CD4-positive, alpha-beta T cell treated with Interleukin-4 for 1 hour (primary cell): ENCODE data around the gene HBZ.
"Not testable (repeated sequence)": the region's sequence is repeated elsewhere in the genome, so short reads cannot be mapped to it uniquely, and the experiment has no call there.

Experiments used
- DNase-seq, 2 donors: peaks; one replicate each; pipeline ENCODE4 v3.0.0-alpha.2; 2020 to 2022

HBZ gene

DNA sequence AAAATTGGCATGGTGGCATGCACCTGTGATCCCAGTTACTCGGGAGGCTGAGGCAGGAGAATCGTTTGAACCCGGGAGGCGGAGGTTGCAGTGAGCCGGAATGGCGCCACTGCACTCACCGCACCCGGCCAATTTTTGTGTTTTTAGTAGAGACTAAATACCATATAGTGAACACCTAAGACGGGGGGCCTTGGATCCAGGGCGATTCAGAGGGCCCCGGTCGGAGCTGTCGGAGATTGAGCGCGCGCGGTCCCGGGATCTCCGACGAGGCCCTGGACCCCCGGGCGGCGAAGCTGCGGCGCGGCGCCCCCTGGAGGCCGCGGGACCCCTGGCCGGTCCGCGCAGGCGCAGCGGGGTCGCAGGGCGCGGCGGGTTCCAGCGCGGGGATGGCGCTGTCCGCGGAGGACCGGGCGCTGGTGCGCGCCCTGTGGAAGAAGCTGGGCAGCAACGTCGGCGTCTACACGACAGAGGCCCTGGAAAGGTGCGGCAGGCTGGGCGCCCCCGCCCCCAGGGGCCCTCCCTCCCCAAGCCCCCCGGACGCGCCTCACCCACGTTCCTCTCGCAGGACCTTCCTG, 27.7 kb downstream of the HBZ start, which contains the start of gene HBQ1:
TSS of gene HBQ1 (plus strand) at position 359 of the 575 bp plus-strand sequence. CDS start at position 387, 28 bp downstream.
- peak in 1 of 2 donors; percentile 27 for DNase-seq

DNA sequence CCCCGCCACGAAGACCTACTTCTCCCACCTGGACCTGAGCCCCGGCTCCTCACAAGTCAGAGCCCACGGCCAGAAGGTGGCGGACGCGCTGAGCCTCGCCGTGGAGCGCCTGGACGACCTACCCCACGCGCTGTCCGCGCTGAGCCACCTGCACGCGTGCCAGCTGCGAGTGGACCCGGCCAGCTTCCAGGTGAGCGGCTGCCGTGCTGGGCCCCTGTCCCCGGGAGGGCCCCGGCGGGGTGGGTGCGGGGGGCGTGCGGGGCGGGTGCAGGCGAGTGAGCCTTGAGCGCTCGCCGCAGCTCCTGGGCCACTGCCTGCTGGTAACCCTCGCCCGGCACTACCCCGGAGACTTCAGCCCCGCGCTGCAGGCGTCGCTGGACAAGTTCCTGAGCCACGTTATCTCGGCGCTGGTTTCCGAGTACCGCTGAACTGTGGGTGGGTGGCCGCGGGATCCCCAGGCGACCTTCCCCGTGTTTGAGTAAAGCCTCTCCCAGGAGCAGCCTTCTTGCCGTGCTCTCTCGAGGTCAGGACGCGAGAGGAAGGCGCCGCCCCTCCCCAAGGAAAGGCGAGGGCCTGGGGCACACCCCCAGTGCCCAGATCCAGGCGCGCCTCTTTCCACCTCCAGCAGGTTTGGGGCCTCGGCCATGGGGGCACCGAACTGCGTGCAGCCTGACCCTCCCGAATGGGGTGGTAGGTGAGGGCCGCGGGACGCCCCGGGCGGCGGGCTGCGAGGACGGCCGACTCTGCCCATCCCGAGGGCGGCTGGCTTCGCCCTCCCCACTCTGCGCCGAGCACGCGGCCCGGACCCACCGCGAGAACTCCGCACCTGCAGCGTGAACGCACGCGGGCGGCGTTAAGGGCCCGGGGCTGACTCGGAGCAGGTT, 28.5 kb downstream of the HBZ start:
- DNase-seq = peak; percentile 80 to 85

DNA sequence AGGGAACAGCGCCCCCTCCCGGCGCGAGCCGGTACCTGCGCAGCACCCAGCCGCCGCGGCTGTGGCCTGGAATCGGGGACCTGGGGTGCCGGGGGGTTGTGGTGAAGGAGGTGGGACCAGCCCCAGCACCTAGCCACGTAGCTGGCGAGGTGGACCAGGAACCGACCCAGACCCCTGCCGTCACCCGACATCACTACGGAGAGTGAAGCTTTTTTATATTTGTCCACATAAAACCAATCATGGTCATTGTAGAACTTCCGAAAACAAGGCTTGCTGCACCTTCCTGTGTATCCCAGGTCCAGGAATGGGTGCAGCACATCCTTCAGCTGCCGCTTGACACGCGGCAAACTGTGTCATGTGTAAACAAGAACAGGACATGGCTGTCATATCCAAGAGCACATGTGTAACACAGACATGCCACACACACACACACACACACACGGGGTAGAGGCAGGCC, 29.1 kb downstream of the HBZ start:
- DNase-seq = no peak

DNA sequence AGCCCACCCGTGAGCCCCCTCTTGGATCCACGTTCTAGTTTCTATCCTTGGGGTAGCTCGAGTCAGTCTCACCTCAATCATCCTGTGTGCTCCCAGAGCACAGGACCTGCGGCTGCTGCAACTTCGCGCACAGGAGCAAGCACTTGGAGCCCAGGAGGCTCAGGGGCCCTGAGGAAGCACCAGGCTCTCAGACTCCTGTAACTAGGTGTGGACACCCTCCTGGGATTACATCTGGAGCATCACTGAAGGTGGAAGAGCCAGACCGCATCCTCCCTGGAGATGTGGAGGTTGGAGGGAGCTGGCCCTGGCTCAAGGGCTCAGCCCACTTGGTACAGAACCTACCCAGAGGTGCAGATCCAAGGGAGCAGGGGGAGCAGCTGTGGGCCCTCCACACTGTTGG, 30.6 kb downstream of the HBZ start:
- no peak for DNase-seq

DNA sequence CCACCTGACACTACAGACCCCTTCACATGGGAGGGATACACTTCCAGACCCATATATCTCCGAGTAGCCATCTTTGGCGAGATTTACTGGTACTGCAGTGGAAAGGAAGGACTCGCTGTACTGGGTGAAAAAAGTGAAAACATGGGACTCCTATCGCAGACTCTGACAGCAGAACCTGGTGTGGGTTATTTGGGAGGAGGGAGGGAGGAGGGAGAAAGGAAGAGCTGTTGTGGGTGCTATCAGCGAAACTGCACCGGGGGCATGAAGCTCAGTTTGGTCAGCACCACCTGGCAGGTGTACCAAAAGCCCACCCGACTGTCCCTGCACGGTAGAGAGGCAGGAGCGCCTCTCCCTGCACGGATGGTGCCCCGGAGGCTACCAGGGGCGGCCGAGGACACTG, 32.8 kb downstream of the HBZ start:
- DNase-seq = no peak

DNA sequence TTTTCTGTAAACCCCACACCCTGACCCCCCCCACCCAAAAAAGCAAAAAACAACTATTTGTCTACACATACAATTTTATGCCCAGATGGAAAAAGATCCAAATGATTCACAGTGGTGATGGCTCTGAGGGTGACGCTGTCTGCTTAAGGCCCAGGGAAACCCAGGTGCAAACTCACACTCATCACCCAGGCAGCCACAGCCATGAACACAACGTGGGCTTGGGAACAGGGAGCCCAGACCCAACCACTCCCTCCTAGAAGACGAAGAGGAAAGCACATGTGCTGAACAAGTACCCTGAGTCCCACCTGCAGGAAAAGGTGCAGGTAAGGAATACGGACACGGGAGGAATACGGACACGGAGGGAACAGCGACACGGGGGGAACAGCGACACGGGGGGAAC, 33.2 kb downstream of the HBZ start:
- DNase-seq = no peak

DNA sequence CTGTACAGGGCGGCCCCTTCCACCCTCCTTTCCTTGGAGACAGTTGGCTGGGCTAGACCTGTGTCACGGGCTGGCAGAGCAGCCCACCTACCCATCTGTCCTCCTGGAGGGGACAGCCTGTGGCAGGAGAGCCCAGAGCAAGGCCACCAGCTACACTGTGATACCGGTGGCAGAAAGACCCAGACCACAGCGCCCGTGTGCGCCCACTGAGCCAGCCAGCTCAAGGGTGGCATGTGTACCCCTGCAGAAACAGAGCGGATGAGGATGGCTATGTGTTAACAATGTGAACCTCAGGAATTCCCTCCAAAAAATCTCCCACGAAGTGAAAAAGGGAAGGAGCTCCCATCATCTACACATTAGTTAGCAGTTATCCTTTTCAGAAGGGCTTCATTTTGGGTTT, 34.9 kb downstream of the HBZ start:
- no peak for DNase-seq

DNA sequence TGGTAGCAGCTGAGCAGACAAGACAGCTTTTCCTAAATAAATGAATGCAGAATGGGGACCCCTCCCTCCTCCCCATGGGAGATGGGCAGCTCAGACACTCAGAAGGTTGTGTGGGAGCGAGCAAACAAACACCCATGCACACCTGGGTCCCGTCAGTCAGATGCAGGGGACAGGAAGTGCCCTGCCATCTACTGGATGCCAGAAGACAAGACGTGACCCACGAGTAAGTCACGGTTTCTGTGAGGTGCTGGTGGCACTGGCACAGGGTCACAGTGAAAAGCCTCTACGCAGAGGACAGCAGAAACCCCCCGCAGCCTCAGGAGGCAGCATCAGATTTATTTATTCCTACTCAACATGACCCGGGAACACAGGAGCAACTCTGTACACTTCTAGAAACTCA, 36.2 kb downstream of the HBZ start:
- DNase-seq = peak in 1 of 2 donors; percentile 33

DNA sequence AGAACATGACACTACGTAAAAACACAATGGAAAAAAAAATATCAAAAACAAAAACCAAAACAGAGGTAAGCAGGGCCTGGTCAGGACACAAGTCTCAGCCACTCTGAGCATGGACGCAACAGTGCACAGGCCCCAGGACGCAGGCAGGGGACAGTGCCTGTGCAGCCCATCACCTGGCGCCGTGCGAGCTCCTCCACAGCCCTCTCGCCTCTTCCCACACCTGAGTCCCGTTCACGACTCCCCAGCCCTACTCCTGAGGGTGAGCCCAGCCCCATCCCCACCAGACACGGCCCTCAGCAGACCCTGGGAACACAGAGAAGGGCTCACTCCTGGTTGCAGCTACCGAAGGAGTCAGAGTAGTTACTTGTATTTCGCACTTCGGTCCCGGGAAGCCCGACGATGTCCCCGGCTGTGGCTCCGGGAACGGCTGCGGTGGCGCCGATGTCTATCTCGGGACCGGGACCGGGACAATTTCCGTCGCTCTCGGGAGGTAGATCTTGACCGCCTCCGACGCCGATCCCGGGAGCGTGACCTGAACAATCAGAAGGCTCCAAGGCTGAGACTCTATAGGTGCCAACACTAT, 37.3 kb downstream of the HBZ start:
- DNase-seq = no peak

DNA sequence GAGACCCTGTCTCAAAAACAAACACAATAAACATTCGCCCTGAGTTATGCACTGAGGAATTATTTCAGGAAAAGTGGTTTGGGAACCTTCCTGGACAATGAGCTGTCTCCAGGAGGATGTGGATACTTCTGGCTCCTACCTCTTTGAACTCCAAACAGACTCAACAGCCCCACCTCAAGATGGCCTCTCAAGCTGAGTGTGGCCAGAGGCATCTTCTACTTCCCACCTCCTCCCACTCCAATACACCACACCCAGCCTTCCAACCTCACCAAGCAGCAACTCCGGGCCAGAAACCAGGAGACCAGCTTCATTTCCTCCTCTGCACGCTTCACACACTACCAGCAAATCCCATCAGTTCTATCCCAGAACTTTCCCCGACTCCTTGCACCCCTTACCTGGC, 39.4 kb downstream of the HBZ start:
- DNase-seq = no peak

DNA sequence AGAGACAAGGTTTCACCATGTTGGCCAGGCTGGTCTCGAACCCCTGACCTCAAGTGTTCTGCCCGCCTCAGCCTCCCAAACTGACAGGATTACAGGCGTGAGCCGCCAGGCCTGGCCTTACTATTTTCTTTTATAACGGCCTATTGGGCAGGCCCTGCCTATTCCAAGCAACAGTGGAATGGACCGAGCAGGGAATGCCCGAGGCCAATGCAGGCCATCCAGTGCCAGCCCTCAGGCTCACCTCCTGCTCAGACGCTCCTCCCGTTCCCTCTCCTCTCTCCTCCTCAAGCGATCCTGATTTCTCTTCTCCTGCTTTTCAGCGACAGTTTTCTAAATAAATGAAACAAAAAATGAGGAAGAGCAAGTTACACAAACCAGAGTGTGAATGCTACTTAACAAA, 40.2 kb downstream of the HBZ start:
- DNase-seq = no peak

DNA sequence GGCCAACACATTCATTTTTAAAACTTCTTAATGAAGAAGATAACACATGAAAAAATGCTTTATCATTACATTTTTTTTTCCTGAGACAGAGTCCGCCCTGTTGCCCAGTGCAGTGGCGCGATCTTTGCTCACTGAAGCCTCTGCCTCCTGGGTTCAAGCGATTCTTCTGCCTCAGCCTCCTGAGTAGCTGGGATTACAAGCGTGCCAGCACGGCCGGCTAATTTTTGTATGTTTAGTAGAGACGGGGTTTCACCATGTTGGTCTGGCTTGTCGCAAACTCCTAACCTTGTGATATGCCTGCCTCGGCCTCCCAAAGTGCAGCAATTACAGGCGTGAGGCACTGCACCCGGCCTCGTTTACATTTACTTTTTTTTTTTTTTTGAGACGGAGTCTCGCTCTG, 41.0 kb downstream of the HBZ start:
- DNase-seq = no peak

DNA sequence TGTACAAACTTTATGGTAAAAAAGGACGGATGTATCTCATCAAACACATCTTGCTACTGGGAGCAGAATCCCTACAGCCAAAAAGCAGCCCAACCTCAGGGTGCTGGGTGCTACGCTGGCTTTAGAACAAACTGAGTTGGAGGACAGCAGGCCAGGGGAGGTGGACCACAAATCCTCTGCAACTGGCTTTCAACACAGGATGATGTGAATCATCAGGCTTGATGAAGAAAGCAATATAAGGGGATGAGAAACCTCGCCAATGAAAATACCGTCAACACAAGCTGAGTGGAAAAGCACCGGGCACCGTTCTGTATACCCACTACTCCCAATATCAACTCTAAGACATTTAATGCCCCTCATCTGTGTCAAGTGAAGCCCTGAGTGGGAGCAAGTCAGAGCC, 42.1 kb downstream of the HBZ start:
- no peak for DNase-seq

DNA sequence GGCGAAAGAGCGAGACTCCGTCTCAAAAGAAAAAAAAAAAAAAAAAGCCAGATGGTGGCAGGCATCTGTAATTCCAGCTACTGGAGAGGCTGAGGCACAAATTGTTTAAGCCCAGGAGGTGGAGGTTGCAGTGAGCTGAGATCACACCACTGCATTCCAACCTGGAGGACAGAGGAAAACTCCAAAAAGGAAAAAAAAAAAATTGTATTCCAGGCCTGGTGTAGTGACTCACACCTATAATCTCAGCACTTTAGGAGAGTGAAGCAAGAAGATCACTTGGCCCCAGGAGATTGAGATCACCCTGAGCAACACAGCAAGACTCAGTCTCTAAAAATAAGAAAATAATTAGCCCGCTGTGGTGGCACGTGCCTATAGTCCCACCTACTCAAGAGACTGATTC, 47.9 kb downstream of the HBZ start:
- no peak for DNase-seq

DNA sequence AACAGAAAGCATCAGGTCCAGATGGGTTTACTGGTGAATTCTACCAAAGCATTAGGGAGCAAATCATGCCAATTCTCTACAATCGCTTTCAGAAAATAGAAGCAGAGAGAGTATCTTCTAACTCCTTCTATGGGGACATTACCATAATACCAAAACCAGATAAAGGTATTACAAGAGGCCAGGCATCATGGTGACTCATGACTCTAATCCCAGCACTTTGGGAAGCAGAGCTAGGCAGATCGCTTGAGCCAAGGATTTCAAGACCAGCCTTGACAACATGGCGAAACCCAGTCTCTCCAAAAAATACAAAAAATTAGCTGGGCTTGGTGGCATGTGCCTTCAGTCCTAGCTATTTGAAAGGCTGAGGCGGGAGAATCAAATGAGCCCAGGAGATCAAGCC, 50.8 kb downstream of the HBZ start:
- no peak for DNase-seq

DNA sequence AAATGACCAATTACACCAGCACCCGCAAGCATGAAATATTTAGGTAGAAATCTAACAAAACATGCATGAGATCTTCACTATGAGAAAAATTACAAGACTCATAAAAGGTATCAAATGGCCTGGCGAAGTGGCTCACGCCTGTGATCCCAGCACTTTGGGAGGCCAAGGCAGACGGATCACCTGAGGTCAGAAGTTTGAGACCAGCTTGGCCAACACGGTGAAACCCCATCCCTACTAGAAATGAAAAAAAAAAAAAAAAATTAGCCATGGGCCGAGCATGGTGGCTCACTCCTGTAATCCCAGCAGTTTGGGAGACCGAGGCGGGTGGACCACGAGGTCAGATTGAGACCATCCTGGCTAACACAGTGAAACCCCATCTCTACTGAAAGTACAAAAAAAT, 51.6 kb downstream of the HBZ start:
- DNase-seq = not testable (repeated sequence)
